ENCODE measurements around the gene TAS2R5. TPM values are rescaled to one million over a fixed set of nuclear protein-coding genes. Genes with fewer than 3 reads are reported as not detected.
"Not testable (repeated sequence)": the region's sequence is repeated elsewhere in the genome, so short reads cannot be mapped to it uniquely, and the experiment has no call there.

The TAS2R5 gene, protein sequence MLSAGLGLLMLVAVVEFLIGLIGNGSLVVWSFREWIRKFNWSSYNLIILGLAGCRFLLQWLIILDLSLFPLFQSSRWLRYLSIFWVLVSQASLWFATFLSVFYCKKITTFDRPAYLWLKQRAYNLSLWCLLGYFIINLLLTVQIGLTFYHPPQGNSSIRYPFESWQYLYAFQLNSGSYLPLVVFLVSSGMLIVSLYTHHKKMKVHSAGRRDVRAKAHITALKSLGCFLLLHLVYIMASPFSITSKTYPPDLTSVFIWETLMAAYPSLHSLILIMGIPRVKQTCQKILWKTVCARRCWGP
- total RNA-seq, result 1 to 10 TPM in 3 of 4 donors, not detected in 1; 1.2 to 7.5 (median 1.4) TPM

DNA sequence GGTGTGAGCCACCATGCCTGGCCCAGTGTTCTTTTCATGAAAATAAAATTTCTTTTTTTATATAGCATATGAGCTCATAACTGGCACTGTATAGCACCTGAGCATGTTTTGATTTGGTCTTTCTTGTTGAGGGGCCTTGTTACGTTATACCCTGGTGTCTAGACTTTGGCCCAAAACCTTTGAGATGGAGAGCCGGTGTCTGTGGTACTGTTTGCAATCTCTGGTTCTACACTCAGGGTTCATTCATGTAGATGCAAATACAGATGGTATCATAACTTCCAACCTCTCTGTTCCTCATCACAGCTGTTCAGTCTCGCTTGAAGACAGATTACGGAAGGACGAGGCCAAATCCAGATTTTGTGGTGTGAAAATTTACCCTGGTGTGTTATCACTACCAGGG, at the start of gene TAS2R5:
Gene TAS2R5, plus strand, starts transcription at position 301 of the 400 bp plus-strand sequence. CDS start 145 bp downstream, outside the sequence.
- Histone ChIP-seq H3K4me3 (no peak within 1 kb of the TSS), H3K27ac (no peak within 1 kb of the TSS), H3K36me3 (no peaks in the 10 kb centered on the region), H3K9me3 (no peaks in the 10 kb centered on the region), H3K4me1 (no peaks in the 10 kb centered on the region), H3K27me3 (no peaks in the 10 kb centered on the region)
- 74 to 80% methylated on average over 2 to 5 of the region's 5 CpGs for WGBS, 2 donors (ENCODE audit: low coverage in 1 of 2)
- in situ Hi-C loops (cut with MboI; ENCODE audit: low pct_ligation_motif_present in 1 of 4, low pct_unique_long_range_greater_than_20kb in 1 of 4, low sequenced_read_pairs in 3 of 4) (no loop called here), intact Hi-C loops (cut with DNase I; ENCODE audit: low total_unique reads) (no loop called here)
- TF ChIP-seq POLR2AphosphoS5 (IDR thresholded peaks at IDR 0.05) (no peak), POLR2A (IDR thresholded peaks at IDR 0.05) (no peak), EP300 (IDR thresholded peaks at IDR 0.05; ENCODE audit: low read depth) (no peak)
- TF ChIP-seq, protein P1, sequence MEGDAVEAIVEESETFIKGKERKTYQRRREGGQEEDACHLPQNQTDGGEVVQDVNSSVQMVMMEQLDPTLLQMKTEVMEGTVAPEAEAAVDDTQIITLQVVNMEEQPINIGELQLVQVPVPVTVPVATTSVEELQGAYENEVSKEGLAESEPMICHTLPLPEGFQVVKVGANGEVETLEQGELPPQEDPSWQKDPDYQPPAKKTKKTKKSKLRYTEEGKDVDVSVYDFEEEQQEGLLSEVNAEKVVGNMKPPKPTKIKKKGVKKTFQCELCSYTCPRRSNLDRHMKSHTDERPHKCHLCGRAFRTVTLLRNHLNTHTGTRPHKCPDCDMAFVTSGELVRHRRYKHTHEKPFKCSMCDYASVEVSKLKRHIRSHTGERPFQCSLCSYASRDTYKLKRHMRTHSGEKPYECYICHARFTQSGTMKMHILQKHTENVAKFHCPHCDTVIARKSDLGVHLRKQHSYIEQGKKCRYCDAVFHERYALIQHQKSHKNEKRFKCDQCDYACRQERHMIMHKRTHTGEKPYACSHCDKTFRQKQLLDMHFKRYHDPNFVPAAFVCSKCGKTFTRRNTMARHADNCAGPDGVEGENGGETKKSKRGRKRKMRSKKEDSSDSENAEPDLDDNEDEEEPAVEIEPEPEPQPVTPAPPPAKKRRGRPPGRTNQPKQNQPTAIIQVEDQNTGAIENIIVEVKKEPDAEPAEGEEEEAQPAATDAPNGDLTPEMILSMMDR (IDR thresholded peaks at IDR 0.05), result no peak
- no peak for DNase-seq

DNA sequence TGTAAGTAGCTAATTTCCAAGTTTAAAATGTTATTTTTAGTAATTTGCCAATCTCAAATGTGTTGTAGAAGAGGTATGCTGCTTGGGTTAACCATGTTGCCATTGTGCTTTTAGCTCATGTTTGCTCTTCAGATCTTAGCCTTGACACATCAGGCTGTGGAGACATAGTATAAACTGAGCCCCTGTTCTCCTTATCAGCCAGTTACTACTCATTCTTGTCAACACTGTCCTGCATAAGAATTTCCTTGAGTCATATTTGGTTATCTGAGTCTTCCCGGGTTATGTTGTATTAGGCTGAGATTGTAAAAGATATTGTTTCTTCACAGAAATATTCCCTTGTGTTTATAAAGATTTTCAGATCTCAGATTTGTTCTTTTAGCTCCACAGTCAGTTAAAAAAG, 47.8 kb upstream of the TAS2R5 start:
- WGBS, 2 donors (ENCODE audit: low coverage in 1 of 2), result 71 to 93% methylated on average over 1 of the region's 1 CpG
- H3K4me3 ChIP-seq, result no peak overlapping the region
- H3K4me1 ChIP-seq, result peaks cover 8 to 24% (median 13%) of the 10 kb centered on the region in 4 donors
- peaks cover 0 to 67% (median 28%) of the 10 kb centered on the region in 4 donors for H3K36me3 ChIP-seq
- in situ Hi-C loops (cut with MboI; ENCODE audit: low pct_ligation_motif_present in 1 of 4, low pct_unique_long_range_greater_than_20kb in 1 of 4, low sequenced_read_pairs in 3 of 4) (loop anchor here in 1 of 4 donors (10.0 kb wide), 1 partner anchor 77 kb away; no protein-coding TSS in a partner anchor), intact Hi-C loops (cut with DNase I; ENCODE audit: low total_unique reads) (no loop called here)
- H3K9me3 ChIP-seq, result no peaks in the 10 kb centered on the region
- DNase-seq, result no peak
- TF ChIP-seq POLR2A (IDR thresholded peaks at IDR 0.05), result no peak
- TF ChIP-seq, protein P1 (IDR thresholded peaks at IDR 0.05), result no peak
- no peak for TF ChIP-seq POLR2AphosphoS5 (IDR thresholded peaks at IDR 0.05)
- TF ChIP-seq EP300 (IDR thresholded peaks at IDR 0.05; ENCODE audit: low read depth), result no peak
- H3K27me3 ChIP-seq, result no peaks in the 10 kb centered on the region
- H3K27ac ChIP-seq, result no peak overlapping the region

DNA sequence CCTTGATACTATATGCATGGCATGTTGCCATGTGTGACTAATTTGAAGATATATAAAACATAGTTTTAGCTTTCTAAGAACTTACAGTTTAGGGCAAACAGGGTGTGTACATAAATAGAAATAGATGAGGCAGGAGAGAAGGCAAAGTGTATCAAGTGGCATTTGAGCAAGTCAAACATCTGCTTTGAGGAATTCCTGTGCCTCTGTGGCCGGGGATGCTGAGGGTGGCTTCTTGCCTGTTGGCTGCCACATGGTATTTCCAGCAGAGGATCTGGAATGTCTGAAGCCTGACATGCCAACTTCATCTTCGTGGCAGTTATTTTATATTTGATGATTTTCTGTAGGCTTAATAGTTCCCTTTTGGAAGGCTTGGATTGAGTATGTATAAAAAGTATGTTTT, 45.9 kb upstream of the TAS2R5 start:
- TF ChIP-seq POLR2AphosphoS5 (IDR thresholded peaks at IDR 0.05) (no peak), POLR2A (IDR thresholded peaks at IDR 0.05) (no peak)
- TF ChIP-seq, protein P1 (IDR thresholded peaks at IDR 0.05), result no peak
- H3K36me3 ChIP-seq, result peaks cover 0 to 85% (median 37%) of the 10 kb centered on the region in 4 donors

DNA sequence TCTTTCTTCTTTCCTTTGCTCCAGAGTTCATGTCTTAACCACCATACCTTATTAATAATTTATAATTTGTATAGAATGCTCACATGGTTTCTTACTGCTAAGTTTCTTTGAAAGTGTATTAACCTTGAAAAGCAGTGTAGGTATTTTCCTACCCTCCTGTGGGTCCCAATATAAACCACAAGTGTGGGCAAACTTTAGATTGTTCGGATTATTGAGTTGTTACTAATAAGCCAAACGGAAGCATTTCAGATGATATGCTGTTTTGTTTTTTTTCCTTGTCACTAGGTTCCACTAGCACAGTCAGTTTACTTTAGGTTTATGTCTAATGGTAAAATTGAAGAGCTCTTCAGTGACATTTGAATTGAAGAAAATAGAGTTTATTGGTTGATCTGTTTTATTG, 41.6 kb upstream of the TAS2R5 start:
- TF ChIP-seq POLR2A (IDR thresholded peaks at IDR 0.05) (no peak), EP300 (IDR thresholded peaks at IDR 0.05; ENCODE audit: low read depth) (no peak), POLR2AphosphoS5 (IDR thresholded peaks at IDR 0.05) (no peak)
- TF ChIP-seq, protein P1 (IDR thresholded peaks at IDR 0.05), result no peak
- intact Hi-C loops (cut with DNase I; ENCODE audit: low total_unique reads), result no loop called here
- peaks cover 2 to 96% (median 49%) of the 10 kb centered on the region in 4 donors for H3K36me3 ChIP-seq
- H3K4me3 ChIP-seq, result no peak overlapping the region
- no peak overlapping the region for H3K27ac ChIP-seq
- no peak for DNase-seq
- H3K9me3 ChIP-seq, result peaks cover 23 to 29% of the 10 kb centered on the region in 2 donors
- no peaks in the 10 kb centered on the region for H3K27me3 ChIP-seq
- WGBS, 2 donors (ENCODE audit: low coverage in 1 of 2), result 93 to 100% methylated on average over 2 of the region's 2 CpGs
- H3K4me1 ChIP-seq, result no peaks in the 10 kb centered on the region
- in situ Hi-C loops (cut with MboI; ENCODE audit: low pct_ligation_motif_present in 1 of 4, low pct_unique_long_range_greater_than_20kb in 1 of 4, low sequenced_read_pairs in 3 of 4), result loop anchor here in 1 of 4 donors (10.0 kb wide), 1 partner anchor 84 kb away; no protein-coding TSS in a partner anchor

More for the DNA sequence above, 45.9 kb upstream of the TAS2R5 start:
- no peak overlapping the region for H3K27ac ChIP-seq
- 86 to 100% methylated on average over 1 to 2 of the region's 2 CpGs for WGBS, 2 donors (ENCODE audit: low coverage in 1 of 2)
- H3K9me3 ChIP-seq, result no peaks in the 10 kb centered on the region
- intact Hi-C loops (cut with DNase I; ENCODE audit: low total_unique reads), result no loop called here
- in situ Hi-C loops (cut with MboI; ENCODE audit: low pct_ligation_motif_present in 1 of 4, low pct_unique_long_range_greater_than_20kb in 1 of 4, low sequenced_read_pairs in 3 of 4), result loop anchor here in 1 of 4 donors (10.0 kb wide), 1 partner anchor 79 kb away; no protein-coding TSS in a partner anchor
- H3K4me3 ChIP-seq, result no peak overlapping the region
- peaks cover under 1 to 15% (median 6%) of the 10 kb centered on the region in 4 donors for H3K4me1 ChIP-seq
- H3K27me3 ChIP-seq, result no peaks in the 10 kb centered on the region
- no peak for DNase-seq

DNA sequence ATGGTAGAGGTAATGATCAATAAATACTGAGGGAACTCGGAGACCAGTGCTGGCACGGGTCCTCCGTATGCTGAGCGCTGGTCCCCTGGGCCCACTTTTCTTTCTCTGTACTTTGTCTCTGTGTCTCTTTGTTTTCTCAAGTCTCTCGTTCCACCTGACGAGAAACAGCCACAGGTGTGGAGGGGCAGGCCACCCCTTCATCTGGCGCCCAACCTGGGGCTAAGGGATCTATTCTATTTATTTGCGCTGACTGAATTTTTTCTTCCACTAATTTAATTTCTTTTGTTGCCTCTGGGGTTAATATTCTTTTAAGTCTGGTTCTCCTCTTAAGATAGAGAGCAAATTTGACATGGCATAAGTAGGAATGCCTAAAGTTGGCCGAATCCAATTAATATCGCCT, 38.1 kb upstream of the TAS2R5 start:
- 98% methylated on average over 4 to 10 of the region's 10 CpGs for WGBS, 2 donors (ENCODE audit: low coverage in 1 of 2)
- peaks cover 23 to 29% of the 10 kb centered on the region in 2 donors for H3K9me3 ChIP-seq
- H3K4me1 ChIP-seq; in situ Hi-C loops (cut with MboI; ENCODE audit: low pct_ligation_motif_present in 1 of 4, low pct_unique_long_range_greater_than_20kb in 1 of 4, low sequenced_read_pairs in 3 of 4); H3K27ac ChIP-seq; H3K4me3 ChIP-seq; H3K27me3 ChIP-seq; intact Hi-C loops (cut with DNase I; ENCODE audit: low total_unique reads); DNase-seq: not testable (repeated sequence)
- peaks cover 2 to 79% (median 33%) of the 10 kb centered on the region in 4 donors for H3K36me3 ChIP-seq
